ENCODE results near the gene FHOD3.

FHOD3 gene

DNA sequence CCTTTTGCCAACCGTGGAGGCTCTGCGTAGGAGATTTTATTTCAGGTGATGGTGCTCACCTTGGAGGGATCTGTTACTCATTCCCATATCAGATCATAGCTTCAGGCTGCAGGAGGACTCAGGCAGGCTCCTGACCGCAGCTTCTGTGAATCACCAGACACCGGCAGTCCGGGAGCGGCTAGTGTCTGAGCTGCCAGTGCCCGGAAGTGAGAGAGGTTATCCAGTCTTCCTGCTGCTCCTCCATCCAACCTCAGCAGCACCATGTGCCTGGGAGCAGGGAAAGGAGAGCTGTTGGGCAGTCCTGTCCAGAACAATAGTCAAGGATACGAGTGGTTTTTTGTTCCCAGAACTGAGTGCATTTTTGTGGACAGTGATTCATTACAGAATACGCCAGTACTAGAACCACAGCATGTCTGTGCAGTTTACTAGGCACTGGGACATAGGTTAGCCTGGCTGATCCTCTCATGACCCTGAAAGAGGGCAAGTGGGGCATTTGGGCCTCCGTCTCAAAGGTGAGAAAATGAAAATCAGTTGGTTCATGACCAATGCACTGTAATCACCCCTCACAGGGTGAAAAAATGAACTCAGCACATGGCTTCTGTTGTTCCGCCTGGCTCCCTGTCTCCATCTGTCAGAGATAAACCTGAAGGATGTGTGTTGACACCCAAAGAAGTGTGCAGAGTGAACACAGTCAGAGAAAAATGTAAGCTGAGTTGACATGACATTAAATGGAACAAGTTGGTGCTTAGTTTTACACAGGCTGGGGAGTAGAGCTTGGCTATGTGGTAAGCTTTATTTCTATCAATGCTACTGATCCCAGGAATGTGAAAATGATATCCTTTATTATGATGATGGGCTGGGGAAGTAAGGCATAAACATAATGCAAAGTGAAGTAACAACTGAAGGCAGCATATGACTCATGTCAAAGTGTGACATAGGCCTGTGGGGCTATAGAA lies 12.2 kb downstream of the FHOD3 start:
- no peak for TF ChIP-seq CTCF (IDR thresholded peaks at IDR 0.05; ENCODE audit: insufficient read depth, missing control alignments)
- peak; percentile 87 for FAIRE-seq
- DNase-seq (ENCODE audit: insufficient read length, low spot score): no peak

DNA sequence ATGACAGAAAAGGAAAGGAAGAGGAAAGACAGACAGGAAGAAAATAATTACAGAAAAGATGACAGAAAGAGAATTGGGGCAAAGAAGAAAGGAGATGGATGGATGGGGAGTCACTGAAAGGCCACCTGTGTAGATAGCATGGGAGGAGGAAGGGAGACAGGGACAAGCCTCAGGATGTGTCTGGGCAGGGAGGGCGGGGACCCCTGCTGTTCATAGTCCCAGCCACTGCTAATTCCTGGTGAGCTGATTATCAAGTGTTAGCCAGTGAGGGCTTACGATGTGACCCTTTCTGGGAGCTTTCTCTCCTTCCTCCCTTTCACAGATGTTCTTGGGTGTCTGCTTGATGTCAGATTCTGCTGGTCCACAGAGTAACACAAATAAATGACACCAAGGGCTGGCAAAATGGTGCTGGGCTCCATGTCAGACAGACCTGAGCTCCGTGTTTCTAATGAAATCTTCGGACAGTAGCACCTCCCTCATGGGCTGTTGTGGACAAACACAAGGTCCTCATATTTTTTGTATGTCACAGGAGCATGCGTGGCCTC lies 13.6 kb downstream of the FHOD3 start:
- DNase-seq (ENCODE audit: insufficient read length, low spot score) (peak; percentile 67), FAIRE-seq (peak; percentile 99)
- TF ChIP-seq CTCF (IDR thresholded peaks at IDR 0.05; ENCODE audit: insufficient read depth, missing control alignments): no peak

- FAIRE-seq: peak; percentile 25
- DNase-seq (ENCODE audit: insufficient read length, low spot score): no peak
- TF ChIP-seq CTCF (IDR thresholded peaks at IDR 0.05; ENCODE audit: insufficient read depth, missing control alignments): no peak
These were observed 15.4 kb downstream of the FHOD3 start for GRCh38 chr18:36312806-36313395.

DNA sequence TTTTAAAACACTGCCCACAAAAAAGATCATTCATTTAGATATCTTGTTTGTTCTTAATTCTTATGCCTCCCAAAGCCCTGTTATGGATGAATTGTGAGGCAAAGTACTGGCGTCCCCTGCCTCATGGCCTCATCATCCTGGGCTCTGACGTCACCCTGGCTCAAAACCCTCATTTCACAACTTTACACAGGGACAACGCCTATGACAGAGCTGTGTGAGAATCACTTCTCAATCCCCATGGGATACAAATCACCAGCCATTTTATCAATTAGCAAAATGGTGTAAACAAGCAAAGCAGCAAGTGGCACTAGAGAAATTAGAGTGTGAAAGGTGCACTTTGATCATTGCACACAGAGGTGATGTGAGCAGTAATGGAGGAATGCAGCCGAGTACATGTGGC lies 16.6 kb downstream of the FHOD3 start:
- DNase-seq (ENCODE audit: insufficient read length, low spot score) (no peak), FAIRE-seq (peak; percentile 38)
- TF ChIP-seq CTCF (IDR thresholded peaks at IDR 0.05; ENCODE audit: insufficient read depth, missing control alignments): no peak

DNA sequence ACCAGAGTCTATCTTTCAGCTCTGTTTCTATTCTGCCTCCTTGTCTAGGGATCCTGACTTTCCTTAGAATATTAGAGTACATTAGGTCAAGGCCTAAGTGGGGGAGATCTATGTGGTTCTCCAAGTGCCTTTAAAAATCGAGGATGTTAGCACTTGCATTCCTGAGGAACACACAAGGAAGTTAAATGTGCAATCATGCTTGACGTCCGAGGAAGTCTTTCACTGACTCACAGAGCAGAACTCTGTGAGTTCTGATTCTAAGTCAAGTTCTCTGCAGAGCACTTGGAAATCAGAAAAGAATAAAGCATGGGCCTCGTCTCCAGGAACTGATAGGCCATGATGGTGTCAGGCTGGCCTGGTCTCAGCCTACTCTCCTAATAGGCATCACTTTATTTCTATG lies 17.2 kb downstream of the FHOD3 start:
- TF ChIP-seq CTCF (IDR thresholded peaks at IDR 0.05; ENCODE audit: insufficient read depth, missing control alignments): no peak
- DNase-seq (ENCODE audit: insufficient read length, low spot score) (no peak), FAIRE-seq (no peak)

DNA sequence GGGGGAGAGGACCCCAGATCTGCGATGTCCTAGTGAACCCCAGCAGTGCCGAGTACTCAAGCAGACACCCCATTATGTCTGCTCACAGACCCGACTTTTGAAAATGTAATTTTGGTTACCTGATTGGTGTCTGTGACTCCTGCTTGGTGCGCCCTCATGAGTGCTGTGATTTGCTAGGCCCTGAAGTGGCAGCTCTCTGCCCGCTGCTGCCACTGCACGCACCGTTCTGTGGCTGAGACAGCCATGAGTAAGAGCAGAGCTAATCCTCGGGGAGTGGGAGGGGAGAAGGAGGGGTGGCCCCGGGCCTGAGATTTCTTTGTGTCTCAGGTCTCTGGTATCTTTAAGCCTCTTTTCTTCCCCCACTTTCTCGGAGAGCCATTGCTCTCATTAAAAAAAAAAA lies 18.2 kb downstream of the FHOD3 start:
- DNase-seq (ENCODE audit: insufficient read length, low spot score): no peak
- no peak for TF ChIP-seq CTCF (IDR thresholded peaks at IDR 0.05; ENCODE audit: insufficient read depth, missing control alignments)
- FAIRE-seq: no peak
